HG02588 (cell line): Measurements from ENCODE around the gene CNIH2.
"Not testable (repeated sequence)": the region's sequence is repeated elsewhere in the genome, so short reads cannot be mapped to it uniquely, and the experiment has no call there.

ENCODE experiments used
- ATAC-seq: cut with Tn5 transposase; IDR thresholded peaks from one replicate; pipeline ENCODE4 v1.9.1; 2021; ENCODE audit warnings: mild to moderate bottlenecking, moderate library complexity; ENCODE audit not compliant: unreplicated experiment

The CNIH2 gene

DNA sequence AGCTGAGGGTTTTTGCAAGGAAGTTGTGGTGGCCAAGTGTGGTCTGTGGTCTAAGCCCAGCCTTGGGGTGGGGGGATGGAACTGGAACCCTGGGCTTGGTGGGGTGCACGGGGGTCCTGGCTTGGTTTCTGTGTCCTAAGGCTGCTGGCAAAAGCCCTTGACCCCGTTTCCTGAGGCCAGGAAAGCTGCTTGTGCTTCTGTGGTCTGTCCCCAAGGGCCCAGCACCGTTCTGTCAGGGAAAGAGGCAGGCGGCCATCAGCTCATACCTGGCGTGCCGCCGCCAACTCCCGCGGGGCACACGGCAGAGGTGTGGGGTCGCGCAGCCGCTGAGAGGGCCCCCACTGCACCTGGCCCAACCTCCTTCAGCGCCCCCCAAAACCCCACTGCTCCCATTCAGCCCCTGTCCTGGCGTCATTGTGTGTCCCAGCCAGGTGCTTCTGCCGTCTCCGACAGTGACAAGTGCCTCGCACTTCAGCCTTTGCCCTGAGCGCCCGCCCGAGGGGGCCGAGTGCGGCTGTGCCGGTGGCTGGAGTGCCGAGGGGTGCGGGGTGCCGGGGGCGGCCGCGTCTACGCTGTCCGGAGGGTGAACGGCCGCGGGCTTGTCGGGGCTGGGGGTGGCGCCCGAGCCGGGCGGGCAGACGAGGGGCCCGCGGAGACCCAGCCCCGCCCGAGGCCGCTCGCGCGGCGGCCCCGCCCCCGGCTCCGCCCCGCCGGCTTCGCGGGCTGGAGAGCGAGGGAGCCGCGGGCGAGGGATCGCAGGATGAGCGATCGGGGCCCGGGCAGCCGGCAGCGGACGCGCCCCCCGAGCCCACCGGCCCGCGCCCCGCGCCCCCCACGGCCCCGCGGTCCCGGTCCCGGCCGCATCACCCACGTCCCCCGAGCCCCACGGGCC, at the start of gene CNIH2:
Gene CNIH2 (plus strand): TSS at position 705 of the 892 bp plus-strand sequence. CDS start 282 bp downstream, outside the sequence.
- ATAC-seq: no peak

DNA sequence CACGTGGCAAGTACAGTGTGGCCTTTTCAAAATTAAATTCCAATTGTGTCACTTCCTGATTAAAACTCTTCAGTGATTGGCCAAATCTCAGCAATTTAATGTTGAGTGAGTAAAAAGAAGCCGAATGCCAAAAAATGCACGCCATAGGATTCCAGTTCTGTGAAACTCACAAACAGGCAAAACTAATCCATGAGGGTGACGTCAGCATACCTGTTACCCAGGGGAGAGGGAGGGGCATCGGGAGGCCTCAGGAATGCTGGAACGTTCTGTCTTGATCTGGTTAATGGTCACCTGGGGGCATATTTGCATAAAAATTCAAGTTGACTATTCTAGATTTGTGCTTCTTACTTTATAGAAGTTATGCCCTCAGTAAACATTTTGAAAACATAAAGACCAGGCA, 49.5 kb upstream of the CNIH2 start:
- no peak for ATAC-seq

DNA sequence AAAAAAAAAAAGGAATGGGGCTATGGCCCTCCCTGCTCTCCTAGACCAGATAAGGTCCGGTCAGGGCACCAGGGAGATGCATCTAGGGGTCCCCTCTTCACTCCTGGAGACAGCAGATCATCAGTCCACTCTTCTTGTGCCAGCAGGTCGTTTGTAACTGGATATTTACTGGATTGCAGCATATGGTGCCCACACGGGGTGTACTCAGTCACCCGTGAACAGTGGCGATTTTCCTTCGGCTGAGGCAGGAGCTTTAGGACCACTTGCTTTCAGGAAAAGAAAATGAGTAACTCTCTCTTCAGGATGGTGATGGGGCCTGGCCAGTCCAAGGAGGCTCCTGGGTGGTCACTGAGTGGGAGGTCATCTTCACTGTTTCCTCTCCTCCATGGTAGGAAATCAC, 47.8 kb upstream of the CNIH2 start:
- no peak for ATAC-seq

DNA sequence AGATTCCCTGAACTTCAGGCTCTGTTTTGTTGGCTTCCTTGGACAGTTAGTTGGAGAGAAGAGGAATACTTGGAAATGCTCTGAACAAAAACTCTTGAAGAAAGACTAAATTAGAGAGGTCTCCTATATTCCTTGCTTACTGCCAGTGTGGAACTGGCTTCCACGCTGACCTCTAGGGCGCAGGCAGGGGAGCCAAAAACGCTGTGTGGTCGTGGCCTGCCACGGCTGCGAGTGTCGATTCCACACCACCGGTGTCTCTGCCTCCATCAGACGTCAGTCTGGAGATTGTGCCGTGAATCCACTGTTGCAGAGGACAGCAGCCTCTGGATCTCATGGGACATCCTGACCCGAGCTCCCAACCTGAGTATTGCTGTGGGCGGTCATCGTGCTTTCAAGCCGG, 47.0 kb upstream of the CNIH2 start:
- ATAC-seq: no peak

DNA sequence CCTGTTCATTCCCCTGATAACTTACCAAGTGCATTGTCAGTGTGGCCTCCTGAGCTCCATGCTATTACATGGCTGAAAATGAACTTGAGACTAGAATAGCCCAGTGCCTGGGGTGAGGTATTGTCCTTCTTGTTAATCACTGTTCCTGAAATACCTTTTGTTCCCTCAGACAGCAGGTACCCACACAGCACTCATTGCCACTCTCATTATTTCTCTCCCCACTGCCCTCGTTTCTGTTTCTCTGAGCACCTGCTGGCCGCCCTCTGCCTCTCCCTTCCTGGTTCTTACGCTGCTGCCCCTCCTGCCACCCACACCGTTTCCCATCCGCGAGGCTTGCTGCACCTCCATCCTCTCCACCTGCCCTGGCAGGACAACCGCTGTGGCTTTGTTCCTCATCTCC, 46.4 kb upstream of the CNIH2 start:
- ATAC-seq: no peak

DNA sequence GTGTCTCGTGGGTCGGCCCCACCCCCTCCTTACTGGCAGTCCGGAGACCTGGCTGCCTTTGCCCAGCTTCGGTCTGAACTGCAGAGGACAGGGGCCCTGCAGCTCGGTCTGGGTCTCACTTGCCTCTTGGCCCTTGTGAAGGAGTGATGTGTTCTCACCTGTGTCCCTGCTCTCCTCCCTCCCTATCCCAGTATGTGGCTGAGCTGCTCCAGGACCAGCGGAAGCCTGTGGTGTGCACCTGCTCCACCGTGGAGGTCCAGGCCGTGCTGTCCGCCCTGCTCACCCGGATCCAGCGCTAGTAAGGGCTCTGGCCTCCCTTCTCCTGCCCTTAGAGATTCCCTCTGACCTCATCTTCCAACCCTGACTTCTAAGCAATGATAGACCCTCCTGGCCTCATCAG, 45.2 kb upstream of the CNIH2 start:
- ATAC-seq: no peak

DNA sequence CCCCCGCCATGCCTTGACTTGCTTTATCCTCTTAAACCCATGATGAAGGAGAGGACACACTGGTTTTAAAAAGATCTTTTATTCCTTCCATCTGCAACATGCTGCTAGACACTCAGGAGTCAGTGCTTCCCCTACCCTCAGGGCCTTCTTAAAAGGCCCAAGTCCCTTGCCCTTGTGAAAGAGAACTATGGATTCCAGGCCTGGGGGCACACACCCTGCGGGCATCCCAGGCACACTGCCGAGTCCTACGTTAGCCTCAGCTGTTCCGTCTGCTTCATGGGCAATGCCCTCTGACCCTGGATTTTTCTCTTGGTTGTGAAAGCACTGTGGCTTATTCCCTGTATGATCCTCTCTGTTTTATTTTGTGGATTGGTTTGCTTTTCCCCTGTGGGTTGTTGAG, 44.7 kb upstream of the CNIH2 start:
- ATAC-seq: no peak

DNA sequence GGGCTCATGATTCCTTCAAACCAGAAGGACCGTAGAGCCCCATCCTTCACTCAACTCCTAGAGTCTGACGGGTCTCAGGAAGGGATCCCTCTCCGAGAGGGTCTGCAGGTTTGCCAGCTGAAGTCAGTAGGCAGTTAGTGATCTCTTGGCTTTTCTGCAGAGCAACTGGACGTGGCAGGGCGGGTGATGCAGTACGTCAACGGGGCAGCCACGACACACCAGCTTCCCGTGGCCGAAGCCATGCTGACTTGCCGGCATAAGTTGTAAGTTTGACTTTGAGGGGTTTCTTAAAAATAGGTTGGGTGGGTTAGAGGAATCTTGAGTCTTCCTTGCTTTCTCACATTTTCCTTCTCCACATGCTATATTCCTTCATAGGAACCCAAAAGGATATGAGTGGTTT, 42.8 kb upstream of the CNIH2 start:
- no peak for ATAC-seq

DNA sequence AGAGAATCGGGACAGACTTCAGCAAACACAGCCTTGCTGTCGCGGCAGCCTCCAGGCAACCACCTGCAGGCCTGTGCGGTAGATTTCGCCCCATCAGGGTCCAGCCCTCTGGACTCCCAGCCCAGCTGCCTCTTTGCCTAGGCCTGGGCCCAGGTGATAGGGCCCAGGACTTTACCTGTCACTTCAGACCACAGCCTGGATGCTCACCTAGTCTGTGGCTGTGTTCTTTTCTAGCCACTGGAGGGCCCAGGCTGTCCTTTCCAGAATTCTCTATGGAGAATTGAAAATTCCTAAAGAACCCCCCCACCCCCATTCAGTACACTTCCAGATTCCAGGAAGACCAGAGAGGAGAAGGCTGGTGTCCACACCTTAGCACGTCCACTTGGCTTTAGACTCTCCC, 40.1 kb upstream of the CNIH2 start:
- no peak for ATAC-seq

DNA sequence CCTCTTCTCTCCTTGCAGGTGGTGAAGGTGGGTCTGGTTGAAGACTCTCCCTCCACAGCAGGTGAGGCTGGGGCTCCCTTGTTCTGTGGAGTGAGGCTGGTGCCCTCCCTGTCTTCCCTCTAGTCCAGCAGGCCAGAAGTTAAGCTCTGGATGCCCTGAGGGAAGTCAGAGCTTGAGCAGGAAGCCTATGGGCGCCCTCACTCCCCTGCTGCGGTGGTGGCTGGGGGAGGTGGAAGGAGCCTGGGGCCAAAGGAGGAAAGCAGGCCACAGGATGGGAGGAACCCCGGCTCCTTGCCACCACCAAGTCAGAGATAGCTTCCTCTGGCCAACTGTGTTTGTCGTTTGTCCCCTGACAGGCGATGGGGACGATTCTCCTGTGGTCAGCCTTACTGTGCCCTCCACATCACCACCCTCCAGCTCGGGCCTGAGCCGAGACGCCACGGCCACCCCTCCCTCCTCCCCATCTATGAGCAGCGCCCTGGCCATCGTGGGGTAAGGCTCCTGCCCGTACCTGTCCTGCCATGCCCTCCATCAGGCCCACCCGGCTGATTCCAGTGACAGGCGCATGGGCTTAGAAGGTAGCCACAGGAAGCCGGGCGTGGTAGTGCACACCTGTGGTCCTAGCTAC, 39.1 kb upstream of the CNIH2 start:
- no peak for ATAC-seq

DNA sequence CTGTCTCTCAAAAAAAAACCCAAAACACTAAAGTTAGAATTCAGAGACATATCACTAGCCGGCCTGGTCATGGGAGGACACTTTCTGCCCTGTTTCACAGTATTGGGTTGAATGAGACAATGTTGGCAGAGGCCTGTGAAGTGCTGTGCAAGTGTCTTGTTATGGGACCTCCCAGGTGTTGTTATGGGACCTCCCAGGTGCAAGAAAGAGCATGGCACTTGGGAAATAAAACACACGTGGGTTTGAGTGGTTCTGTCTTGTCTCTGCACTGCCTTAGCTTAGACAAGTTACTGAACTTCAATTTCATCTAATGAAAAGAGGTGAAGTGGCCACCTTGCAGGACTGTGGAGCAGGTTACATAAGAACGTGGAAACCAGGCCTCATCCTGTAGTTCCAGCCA, 38.5 kb upstream of the CNIH2 start:
- no peak for ATAC-seq

DNA sequence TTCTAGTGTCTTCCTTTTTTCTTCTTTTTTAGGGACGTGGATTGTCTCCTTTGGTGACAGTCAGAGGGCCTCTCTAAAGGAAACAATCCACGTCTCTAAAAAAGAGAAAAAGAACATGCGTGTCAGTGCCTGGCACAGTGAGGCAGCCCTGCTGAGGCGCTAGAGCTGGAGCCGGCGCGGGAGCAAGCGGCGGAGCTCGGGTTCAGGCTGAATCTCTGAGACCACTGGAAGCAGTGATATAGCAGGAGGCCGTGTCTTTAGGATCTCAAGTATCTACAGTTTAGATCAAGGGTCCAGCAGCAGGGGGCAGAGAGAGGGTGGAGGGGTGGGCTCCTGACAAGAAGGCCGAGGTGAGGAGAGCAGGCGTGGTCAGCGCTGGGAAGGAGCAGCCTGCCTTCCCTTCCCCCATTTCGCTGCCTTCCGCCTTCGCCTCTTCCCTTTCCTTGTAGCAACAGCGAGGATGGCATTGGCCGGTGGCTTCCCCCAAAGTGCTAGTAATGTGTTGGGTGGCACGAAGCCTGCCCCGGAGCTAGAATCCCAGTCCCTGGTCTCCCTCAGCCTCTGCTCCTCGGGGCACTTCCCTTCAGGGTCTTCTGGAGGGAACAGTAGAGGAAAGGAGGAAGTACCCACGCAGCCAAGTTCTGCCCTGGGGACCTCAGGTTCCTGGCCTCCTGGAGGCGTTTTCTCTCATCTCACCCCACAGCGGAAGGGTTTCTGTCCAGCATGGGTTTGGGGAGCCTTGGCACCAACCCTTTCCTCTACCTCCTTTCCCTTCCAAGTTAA, 37.8 kb upstream of the CNIH2 start:
- ATAC-seq: no peak

DNA sequence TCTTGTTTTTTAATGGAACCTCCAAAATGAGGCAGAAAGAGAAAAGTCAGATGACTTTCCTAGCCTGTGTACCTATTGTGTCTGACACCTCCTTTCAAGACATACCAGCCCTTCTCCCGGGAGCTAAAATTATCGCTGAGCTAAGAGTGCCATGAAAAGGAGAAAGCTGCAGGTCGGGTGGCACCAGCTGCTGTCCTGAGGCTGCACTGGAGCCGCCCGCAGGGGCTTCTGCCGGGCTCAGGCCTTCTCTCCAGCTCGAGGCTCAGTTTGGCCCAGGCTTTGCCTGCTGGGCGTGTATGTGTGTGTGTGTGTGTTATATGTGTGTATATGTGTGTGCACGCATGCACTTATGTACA, 37.2 kb upstream of the CNIH2 start:
- no peak for ATAC-seq

DNA sequence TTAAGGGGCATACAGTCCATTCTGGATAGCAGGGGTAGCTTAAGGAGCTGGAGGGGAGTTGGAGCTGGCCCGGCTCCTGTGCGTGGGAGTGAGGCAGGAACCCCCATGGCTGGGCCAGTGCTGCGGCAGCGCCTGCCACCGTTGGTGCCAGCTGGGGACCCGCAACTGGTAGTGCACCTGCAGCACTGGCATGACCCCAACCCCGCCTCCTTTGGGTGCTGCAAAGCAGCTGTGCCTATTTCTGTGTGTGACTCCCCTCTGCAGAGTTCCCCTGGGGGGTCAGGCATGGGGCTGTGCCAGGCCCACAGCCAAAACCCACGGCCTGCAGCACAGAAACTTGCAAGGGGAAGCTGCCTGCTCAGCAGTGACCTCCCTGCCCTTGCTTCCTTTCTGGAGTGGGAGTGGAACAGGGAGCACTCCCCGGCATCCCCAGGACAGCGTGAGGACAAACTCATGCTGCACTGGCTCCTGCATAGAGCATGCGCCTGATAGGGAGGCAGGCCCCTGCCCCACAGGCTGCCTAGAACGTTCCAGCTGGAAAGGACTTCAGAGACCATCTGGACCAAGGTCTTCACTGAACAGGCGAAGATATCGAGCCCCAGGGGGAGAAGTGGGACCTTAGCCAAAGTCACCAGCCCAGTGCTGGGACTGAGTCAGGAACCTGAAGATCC, 35.7 kb upstream of the CNIH2 start:
- no peak for ATAC-seq

DNA sequence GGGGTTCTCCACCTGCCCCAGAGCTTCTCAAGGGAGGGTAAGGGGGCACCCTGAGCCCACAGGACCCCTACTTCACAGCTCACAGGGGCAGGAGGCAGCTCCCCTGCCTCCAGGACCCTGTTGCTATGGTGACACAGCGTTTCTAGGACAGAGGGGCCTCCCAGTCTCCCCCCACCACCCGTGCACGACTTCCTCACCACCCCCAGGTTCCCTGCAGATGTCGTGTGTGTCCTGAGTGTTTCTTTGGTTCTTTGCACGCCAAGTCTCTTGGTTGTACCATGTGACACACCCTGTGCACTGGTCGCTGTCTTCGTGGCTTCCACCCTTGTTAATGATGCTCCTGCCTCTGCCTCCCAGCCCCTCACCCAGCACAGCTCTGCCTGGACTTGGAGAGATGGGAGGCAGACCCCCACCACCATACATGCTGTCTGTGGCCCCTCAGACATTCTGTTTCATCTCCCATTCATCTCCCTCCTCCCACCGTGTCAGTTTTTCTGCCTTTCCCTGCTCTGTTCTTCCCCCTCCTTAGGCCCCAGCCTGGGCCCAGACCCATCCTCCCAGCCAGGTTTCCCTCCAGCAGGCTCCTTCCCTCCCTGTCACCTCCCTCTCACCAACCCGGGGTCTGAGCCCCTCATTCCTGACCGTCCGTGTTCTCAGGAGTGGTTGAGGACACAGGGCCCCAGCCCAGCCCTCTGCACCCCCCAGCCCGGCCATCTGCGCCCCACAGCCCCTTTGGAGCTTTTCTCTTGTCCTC, 34.0 kb upstream of the CNIH2 start:
- ATAC-seq: no peak

DNA sequence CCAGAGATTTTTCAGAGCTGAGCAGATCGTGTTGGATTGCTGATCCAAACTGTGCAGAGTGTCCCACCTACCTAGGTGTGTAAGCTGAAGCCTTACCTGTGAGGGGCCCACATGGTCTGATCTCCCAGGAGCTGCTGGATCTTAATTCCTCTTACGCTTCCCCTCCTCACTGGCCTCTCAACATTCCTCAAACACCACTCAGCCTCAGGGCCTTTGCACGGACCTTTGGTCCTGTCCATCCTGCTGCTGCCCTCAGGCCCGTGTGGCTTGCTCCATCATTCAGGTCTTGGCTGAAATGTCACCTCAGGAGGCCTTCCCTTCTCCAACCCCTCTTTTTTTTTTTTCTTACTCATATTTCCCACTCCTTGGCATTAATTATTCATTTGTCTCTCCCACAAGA, 30.7 kb upstream of the CNIH2 start:
- no peak for ATAC-seq

DNA sequence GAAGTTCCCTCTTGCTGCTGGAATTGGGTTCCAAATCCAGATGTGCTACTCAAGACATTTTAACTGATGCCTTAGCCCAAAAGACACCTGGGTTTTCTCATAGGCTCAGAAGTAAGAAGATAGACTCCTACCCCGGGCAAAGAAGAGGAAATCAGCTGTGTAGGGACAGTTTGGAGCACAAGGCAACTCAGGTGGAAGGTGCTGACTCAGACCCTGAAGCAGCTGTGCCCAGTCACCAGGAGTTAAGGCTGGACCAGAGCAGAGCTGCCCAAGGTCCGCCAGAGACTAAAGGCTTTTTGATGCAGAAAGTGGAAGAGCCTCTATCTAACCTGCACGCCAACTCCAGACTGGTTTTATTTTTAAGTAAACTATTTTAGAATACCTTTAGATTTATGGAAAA, 30.2 kb upstream of the CNIH2 start:
- no peak for ATAC-seq

DNA sequence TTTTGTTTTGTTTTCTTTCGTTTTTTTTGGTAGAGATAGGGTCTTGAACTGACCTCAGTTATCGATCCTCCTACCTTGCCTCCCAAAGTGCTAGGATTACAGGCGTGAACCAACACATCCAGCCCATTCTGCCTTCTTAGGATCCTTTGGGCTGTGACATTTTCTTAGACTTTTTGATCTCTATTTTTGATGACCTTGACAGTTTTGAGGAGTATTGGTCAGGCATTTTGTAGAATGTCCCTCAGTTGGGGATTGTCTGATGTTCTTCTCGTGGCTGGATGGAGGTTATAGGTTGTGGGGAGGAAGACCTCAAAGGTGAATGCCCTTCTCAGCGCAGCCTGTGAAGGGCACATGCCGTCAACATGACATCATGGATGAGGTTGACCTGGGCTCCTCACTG, 29.1 kb upstream of the CNIH2 start:
- no peak for ATAC-seq

DNA sequence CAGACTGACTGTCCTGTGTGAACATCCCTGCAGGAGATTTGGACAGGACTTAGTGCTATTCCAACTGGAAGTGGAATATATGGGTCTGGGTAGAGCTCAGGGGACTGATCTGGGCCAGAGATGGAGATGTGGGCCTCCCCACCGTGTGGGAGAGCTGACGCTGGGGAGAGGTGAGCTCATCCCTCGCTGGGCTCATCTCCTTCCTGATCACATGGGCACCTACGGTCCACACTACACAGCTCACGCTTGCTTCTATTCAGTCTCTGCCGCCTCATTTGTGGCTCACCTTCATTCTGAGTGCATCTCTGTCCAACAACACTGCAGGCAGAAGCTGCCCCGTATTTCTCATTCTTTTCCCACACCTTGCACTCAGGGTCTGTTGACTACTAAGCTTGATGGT, 26.2 kb upstream of the CNIH2 start:
- no peak for ATAC-seq

DNA sequence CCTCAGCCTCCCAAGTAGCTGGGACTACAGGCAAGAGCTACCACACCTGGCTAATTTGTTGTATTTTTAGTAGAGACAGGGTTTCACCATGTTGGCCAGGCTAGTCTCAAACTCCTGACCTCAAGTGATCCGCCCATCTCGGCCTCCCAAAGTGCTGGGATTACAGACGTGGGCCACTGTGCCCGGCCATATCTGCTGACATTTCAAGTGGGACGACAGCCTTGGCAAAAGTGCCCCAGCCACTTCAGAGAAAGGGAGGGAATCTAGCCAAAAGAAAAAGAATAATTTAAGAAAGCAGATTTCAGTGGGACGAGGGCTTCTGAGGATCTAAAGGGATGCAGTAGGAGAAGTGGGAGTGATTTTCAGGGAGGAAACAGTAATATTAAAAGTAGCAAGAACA, 24.9 kb upstream of the CNIH2 start:
- ATAC-seq: not testable (repeated sequence)

DNA sequence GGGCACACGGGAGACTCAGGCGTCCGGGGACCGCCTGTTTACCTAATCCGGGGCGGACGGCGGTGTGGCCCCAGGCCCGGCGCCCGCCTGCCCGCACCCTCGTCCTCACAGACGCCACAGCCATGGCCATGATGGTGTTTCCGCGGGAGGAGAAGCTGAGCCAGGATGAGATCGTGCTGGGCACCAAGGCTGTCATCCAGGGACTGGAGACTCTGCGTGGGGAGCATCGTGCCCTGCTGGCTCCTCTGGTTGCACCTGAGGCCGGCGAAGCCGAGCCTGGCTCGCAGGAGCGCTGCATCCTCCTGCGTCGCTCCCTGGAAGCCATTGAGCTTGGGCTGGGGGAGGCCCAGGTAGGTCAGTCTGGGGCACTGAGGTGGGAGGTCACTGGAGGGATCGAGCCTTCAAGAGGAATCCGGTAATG, 19.5 kb upstream of the CNIH2 start:
- no peak for ATAC-seq
